Measurements from ENCODE around the gene CBLB.
"Not testable (repeated sequence)": the region's sequence is repeated elsewhere in the genome, so short reads cannot be mapped to it uniquely, and the experiment has no call there.

CBLB gene

DNA sequence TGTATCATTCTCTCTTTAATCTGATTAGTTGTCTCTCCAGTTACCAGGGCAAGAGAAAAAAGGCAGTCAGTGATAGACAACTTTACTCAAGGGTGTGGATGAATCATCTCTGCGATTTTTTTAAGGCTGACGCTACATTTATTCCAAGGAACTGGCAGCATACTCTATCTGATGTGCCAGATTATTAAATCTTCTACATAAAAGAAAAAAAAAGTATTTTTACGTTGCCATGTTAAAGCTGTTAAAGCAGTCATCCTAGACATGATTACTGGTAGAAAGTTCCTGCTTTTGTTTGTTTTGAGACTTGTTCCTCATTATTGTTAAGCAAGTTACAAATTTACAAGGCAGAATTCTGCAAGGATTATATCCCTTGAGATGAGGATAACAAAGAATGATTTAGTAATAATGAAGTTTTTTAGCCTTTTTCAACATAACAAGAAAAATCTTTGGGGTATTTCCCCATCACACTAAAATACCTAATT is 121.7 kb downstream of the CBLB start:
- DNase-seq, result peak; percentile 11

DNA sequence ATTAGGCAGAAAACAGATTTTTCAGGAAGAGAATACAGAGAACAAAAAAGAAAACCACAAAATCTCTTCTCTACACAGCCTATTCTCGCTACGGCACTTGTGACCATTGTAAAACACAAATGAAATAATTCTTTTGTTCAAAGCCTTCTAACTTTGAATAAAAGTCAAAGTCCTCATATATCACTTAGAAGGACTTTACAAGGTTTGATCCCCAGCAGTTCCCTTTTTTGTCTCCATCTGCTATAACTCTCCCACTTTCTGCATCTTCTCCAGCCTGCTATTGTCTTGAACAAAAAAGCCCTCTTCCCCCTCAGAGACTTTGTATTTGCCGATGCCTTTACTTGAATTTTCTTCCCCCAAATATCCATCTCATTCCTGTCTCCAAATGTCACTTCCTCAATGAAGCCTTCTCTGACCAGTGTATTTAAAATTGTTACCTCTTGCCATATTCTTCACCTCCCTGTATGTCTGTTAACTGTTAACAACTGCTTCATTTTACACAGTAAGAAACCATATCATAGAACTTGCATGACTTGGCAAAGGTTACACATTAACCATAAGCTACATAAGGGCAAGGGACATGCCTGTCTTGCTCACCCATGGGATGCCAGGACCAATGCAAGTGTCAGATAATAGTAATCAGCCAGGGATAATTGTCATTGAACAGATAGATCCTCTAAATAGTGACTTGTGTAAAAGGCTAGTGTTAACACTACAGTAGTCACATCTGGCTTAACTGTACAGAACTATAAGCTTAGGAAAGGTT is 122.4 kb downstream of the CBLB start:
- DNase-seq, result no peak

DNA sequence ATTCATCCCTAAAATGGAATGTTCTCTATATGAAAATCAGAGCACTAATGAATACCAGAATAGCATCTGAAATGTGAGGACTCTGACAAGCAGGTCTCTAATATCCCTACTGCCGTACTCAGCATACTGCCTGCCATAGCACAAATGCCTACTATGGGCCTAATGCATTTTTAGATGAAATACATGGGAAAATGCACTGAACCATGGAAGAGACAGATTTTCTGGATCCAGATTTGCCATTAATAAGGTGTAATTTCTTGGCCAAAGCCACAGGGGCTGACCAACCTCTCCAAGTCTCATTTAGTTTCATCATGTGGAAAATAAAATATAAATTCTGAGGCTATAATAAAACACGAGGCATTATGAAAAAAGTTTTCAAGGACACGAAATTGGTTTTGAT is 123.8 kb downstream of the CBLB start:
- DNase-seq, result no peak

DNA sequence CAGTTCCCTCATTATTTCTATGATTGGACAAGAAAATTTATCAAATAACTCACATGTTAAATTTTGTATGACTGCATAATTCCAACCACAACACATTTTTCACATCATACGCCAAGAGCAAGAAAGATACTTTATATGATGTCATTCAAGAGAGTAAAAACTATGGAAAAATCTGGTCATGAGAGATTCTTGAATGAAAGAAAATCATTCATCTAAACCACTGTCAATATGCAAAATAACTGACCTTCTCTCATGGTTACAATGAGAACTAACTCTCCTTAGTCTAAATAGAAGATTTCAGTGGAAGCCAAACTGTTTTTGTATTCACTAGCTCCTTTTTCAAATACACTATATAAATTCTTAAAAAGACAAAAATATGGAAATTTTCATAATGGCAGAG is 124.6 kb downstream of the CBLB start:
- no peak for DNase-seq

DNA sequence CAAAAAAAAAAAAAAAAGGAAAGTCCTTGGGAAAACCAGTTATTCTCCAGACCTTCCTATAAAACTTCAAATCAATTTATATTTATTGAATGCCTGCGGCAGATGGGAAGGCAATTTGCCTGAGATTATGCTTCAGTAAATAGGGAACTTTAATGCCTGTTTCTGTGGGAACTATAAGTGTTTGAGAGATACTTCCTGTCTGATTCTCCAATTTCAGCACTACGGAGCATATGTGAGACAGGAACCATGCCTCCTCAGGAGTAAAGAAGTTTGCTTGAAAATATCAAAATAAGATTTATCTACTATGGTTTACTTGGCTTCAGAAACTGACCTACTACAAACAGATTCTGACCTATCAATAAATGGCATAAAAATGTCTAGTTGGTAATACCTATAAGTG is 135.5 kb downstream of the CBLB start:
- no peak for DNase-seq

DNA sequence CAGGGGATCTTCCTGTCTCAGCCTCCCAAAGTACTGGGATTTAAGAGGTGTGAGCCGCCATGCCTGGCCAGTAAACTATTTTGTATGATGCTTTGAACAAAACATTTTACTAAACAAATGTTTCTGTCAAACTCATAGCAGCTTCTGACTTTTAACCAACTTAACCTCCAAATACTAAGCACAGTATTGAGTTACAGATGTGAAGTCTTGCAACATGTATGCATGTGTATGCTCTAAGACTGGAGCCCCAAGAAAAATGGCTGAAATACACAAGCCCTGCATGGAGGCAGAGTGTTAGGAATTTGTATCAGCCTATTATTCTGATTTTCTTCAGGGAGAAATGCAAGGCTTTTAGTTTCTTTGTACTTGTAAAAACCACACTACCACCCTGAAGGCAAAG is 137.1 kb downstream of the CBLB start:
- DNase-seq, result no peak

DNA sequence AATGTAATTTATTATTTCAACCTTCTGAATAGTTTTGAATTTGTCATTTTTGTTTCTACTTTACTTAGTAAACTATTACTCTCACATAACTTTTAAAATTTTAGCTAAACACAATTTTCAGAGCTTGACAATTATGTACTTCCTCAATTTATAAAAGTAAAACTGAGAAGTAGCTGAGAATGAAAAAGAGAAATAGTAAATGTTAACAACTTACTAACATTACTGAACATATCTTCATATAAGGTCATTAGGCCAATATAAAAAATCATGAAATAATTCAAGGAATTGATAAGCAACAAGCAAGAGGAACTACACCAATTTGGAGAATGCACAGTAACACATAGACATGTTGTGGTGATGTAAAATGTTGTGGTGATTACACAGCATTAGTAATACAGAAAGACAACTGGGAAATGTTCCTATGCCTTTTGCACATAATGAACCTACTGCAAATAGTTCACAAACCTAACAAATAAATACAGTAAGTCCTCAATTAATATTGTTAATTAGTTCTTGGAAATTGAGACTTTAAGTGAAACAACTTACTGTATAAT is 137.9 kb downstream of the CBLB start:
- DNase-seq, result no peak

DNA sequence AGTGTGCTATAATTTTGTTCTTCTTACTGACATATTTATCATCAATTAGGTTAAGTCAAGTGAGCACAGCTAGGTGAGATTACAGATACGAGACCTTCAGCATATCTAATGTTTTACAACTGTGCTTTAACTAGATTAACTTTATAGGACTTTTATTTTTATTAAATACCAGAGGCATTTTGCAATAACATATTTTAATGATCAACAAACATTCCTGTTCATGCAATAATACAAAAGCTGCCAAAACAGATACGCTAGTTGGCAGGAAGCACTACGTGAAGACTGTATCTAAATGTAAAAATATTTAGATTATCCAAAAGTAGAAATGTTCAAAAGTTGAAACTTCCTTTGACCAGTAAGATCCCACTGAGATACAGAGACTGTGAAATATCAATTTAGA is 139.1 kb downstream of the CBLB start:
- DNase-seq, result no peak

DNA sequence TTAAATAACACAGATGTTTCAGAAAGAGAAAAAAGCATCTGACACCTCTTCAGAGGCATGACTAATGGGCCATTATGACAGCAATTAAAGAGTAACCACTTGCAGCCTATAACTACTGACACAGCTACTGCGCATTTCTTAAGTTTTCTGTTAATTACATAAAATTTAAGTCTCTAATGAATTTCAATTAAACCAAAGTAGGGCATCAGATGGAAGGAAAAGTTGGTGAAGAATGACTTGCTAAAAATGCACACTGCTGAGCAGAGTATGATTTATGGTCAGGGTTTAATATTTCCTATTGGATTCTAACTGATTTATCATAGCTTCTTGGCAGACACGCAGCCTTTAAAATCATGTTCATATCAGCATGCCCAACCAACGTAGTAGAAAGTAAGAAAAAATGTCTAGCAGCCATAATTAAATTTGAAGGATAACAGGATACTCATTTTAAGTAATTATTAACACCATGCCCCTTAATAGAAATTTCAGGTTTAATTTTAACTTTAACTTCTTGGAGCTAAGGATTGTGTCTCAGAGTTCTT is 140.0 kb downstream of the CBLB start:
- no peak for DNase-seq

DNA sequence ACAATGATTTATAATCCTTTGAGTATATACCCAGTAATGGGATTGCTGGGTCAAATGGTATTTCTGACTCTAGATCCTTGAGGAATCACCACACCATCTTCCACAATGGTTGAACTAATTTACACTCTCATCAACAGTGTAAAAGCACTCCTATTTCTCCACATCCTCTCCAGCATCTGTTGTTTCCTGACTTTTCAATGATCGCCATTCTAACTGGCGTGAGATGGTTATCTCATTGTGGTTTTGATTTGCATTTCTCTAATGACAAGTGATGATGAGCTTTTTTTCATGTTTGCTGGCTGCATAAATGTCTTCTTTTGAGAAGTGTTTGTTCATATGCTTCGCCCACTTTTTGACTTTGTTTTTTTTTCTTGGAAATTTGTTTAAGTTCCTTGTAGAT is 141.8 kb downstream of the CBLB start:
- not testable (repeated sequence) for DNase-seq

DNA sequence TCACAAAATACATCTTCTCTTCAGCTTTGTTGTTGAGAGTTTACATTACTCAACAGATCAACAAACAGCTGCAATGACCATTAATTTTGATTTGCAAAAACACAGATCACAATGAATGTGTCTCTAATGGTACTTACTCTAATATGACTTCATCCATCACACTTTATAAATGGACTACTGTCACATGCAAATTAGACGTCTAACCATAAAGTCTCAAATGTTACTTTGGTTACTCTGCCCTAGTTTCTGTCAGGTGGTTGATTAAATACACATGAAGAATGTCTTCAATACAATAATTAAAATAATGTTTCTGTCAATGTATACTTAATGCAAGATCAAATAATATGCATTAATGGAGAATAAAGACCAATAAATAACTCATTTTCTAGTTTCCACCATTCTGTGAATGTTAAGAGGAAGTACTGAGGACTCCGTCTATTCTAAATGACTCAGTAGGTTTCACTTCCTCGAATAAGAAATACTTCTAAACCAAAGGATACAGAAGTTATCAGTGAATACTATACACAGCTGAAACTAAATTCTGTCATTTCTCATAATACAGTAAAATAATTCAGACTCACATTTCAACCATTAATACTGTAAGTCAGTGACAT is 145.8 kb downstream of the CBLB start:
- DNase-seq, result no peak

DNA sequence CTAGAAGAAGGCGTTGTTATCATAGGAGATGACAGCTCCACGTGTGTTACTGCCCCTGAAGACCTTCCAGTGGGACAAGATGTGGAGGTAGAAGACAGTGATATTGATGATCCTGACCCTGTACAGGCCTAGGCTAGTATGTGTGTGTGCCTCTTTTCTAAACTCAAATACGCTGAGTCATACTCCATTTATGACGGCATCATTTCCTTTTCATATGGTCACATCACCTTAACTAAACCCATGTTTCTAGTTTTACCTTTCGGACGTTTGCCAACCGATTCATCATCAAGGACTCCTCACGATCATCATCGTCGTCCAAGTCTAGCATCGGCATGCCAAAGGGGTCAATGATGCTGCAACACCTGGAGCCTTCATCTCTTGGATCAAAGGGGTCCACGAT is 149.0 kb downstream of the CBLB start:
- DNase-seq, result no peak

DNA sequence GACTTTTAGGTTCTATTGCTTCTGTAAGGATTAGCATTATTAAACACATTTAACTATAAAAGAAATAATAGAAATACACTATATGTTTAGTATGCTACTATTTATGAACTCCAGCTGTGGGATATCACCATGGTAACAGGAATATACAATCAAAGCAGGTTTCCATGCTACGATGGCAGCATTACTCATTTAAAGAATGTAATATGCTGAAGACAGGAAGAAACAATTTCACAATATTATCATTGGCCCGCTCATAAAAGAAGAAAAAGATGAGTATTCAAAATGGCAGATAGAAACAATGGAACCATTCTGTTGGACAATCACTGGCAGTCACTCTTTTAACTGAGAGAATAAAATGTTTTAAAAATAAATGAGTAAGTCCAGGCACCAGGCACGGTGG is 153.4 kb downstream of the CBLB start:
- no peak for DNase-seq

DNA sequence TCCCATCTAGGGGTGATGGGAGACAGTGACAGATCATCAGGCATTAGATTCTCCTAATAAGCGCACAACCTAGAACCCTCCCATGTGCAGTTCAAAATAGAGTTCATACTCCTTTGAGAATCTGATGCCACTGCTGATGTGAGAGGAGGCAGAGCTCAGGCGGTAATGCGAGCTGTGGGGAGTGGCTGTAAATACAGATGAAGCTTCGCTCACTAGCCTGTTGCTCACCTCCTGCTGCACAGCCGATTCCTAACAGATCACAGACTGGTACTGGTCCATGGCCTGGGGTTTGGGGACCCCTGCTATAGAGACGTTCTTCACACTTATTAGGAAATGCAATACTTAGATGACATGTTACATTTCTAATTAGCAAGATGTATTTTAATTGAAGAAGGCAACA is 154.4 kb downstream of the CBLB start:
- no peak for DNase-seq

DNA sequence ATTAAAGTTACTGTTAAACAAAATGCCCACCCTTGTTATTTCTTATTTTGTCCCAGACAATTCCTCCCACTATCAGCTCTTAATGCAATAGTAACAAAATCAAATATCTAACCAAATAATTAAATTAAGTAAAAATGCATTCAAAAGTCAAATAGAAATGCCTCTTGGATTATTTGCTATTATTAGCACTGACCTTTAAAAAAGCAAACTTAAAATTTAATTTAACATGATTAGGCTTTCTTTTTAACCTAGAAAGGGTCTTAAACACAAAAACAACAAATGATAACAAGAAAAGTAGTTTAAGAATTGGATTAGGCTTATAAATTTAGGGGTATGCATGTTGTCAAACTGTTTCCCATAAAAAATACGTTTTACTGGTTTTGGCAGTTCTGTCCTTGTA is 159.8 kb downstream of the CBLB start:
- DNase-seq, result no peak

DNA sequence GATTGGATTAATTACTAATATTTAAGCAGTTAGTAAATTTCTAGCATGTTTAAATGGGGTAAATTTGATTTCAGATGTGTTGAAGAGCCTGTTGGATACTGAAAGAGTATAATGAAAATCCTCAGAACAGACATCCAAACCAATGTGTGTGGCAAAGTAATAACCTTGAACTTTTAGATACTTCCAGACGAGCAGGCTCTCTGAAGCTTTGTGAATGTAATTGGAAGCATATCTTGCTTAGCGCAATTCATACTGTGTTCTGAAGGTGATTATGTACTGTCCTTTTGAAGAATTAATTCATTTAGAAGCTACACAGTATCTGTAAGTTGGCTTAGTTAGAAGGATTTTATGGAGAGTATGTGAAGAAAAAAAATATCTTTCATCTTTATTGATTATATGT is 161.8 kb downstream of the CBLB start:
- no peak for DNase-seq

DNA sequence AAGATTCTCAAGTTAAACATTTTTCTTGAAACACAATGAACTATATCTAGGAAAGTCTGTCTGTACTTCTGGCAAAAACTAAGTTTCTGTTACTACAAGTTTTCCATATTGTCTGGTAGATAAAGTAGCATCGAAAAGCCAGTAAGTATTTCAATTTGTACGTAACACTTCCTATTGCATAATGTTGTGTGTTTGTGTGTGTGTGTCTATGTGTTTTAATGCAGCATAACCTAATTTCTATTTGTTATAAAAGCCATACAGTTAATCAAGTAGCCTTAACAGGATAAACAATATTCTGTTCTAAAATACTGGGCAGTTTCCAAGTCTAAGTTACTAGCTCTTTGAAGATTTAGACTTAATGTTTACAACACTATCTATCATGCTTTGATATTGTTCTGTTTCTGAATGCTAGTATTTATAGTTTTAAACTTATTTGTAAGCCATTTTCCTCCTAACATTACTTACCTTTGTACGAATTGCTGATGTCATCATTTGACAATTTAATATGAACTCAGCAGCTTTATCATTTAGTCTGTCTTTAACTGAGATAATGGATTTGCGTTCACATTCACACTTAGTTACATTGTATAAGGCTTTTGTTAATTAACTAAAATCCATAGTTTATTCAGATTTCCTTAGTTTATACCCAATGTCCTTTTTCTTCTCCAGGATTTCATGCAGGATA is 163.9 kb downstream of the CBLB start:
- no peak for DNase-seq

DNA sequence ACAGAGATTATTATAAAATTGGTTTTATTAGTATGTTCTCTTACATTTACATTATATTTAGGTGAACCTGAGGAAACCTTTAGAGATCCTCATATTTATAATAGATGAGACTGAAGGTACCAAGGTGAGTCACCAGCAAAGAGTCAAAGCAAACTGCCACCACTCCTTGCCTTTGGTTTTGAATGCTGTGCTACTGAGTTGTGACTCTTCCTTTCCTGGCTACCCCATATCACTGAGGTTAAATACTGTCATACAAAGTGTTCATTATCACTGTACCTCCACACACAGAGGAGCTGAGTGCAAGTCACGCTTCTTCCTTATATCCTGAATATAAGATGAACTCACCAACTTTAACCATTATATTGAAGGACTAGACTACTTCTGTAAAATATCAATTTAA is 168.2 kb downstream of the CBLB start:
- no peak for DNase-seq

DNA sequence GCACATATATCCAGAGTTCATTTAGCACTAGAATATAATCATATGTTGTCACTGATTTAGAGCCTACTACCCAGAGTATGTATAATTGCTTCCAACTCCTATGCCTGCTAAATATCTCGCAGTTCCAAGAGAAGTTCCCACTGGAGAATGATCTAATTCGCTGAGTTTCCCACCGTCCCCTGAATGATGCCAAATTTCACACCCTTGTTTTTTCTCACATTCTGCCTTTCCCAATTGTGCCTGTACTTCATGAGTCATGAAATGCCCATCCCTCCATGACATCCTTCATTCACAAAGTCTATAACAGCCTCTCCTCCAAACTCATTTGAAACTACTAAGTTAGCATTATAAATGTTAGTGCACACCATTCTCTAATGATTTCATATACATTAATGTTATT is 177.2 kb downstream of the CBLB start:
- DNase-seq, result no peak

DNA sequence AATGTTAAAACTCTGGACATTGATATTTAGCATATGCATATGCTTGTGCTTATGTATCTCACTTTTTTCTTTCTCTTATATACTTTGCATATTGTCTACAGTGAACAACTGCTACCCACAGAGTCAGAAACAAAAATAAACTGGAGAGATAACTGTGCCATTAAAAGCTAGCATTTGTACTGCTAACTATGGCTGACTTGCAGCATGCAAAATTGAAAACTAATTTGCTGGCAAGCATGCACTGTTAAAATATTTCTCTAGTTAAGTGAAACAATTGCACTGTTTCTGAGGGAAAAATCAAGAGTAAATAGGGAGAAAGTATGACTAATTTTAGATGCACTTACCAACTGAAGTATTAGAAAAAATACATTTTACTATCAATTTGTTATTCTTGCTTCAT is 177.8 kb downstream of the CBLB start:
- DNase-seq, result no peak

DNA sequence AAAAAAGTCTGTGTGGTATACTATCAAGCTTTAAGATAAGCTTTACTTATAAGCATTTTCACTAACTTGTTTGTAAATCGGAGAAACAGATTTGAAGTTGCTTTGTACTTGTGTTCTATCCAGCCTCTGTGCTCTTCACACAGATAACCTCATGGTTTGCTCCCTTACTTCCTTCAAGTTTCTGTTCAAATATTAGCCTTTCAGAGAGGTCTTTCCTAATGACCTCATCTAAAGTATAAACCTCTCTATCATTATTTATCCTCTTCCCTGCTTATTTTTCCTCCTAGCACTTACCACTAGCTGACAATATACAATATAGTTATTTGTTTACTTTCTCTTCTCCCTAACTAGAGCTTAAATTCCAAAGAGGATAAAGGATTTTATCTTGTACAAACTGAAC is 180.0 kb downstream of the CBLB start:
- DNase-seq, result no peak

DNA sequence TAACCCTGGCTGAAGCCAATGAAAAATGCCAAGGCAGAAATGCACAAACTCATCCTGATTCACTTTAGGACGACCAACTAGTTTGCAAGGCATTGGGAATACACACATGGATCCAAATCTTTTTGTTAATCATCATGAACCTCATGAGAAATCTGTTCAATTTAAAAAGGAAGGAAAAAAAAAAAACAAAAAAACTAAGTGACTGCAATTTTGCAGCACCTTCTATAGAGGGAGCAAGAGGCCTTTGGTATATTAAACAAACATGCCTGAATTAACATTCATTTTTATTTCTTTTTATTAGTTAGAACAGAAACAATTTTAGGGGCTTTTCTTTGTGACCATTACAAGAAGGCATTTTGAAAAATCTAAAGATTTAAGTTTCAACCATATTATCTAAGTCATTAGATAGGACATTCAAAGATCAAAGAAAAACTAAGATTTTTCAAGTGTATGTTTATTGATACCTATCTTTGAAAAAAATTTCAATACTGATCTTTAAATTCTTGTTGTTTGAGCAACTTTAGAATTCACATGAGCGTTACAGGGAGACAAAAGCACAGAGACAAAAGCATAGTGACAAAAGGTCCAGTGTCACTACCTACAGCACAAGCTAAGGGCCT is 182.4 kb downstream of the CBLB start:
- no peak for DNase-seq

DNA sequence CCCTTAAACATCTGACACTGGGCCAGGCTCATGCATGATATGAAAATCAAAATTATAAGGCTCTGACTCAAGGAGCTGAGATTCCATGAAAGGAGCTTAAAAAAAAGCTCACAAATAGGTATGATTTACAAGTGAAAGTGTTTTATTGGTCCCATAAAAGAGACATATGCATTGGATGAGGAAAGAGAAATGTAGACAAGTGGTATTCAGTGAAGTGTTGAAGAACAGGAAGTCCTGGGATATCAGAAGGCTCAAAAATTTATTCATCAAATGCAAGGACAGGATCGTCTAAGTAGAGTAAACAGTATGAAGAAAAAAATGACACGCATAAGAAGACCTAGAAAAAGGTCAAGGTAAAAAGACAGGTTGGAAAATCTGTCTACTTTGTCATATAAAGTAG is 188.9 kb downstream of the CBLB start:
- DNase-seq, result no peak

All from amniotic stem cell (primary cell).